ENCODE data around the gene FAM120A. TPM values are rescaled to one million over a fixed set of nuclear protein-coding genes. Genes with fewer than 3 reads are reported as not detected.
A peak's percentile ranks its signal among the peaks of the same experiment; 100 is the strongest.

Gene FAM120A
- total RNA-seq, 1 donor from 2014 or later: 109 TPM

DNA sequence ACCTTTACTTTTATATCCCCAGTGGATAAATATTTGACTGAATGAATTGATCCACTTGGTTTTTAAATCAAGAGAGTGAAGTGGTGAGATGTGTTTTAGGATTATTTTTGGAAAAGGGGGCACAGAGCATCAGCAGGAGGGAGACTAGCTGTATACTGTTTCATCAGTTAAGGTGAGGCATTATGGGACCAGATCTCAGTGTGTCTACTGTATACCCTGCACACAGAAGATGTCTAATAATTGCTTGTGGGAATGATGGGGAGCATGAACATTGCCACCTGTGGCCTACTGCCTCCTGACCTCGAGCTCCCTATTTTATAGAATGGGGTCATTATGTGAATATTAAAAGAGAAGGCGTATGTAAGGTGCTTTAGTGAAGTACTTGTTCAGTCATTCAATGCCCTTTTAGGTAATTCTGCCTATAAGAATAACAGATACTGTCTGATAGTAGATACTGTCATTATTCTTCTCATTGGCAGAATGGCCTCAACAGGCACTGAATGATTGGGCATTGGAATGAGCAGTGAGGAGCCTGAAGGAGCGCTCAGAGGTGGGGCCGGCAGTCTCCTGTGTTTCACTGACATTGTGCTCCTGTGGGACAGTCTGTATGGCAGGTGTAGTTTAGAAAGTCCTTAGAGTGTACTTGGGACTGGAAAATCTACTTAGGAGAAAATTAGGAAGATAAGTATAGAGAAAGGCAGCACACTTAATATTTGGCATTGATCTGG, 49.2 kb downstream of the FAM120A start:
- intact Hi-C loops (cut with DNase I): no loop called here
- H3K27ac ChIP-seq: peak overlapping the region; percentile 81
- no peaks in the 10 kb centered on the region for H3K27me3 ChIP-seq

DNA sequence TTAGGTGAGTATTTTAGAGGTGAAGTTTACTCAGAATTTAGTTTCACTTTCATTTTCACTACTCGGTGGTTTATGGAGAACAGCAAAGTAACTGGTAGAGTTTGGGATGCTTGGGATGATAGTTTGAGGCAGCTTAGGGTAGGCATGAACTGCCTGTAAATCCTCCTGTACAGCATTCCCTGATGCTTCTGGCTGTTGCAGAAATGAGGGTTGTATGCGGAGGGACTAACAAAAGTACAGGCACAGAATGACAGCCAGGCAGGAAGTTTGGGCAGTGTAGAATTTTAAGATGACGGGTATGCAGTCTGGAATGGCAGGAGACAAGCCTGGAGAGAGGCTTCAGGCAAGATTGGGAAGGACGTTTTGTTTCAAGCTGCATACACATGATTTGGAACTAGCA, 49.9 kb downstream of the FAM120A start:
- intact Hi-C loops (cut with DNase I): no loop called here
- Histone ChIP-seq H3K4me1 (peaks cover 22% of the 10 kb centered on the region), H3K9me3 (no peaks in the 10 kb centered on the region), H3K4me3 (peak overlapping the region; percentile 42), H3K36me3 (peaks cover 50% of the 10 kb centered on the region), H3K27ac (peak overlapping the region; percentile 81), H3K27me3 (no peaks in the 10 kb centered on the region)
- peak; percentile 19 for ATAC-seq
- TF ChIP-seq, protein P1, sequence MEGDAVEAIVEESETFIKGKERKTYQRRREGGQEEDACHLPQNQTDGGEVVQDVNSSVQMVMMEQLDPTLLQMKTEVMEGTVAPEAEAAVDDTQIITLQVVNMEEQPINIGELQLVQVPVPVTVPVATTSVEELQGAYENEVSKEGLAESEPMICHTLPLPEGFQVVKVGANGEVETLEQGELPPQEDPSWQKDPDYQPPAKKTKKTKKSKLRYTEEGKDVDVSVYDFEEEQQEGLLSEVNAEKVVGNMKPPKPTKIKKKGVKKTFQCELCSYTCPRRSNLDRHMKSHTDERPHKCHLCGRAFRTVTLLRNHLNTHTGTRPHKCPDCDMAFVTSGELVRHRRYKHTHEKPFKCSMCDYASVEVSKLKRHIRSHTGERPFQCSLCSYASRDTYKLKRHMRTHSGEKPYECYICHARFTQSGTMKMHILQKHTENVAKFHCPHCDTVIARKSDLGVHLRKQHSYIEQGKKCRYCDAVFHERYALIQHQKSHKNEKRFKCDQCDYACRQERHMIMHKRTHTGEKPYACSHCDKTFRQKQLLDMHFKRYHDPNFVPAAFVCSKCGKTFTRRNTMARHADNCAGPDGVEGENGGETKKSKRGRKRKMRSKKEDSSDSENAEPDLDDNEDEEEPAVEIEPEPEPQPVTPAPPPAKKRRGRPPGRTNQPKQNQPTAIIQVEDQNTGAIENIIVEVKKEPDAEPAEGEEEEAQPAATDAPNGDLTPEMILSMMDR (IDR thresholded peaks at IDR 0.05): no peak
- DNase-seq: no peak

More for the DNA sequence above, 49.2 kb downstream of the FAM120A start:
- Histone ChIP-seq H3K4me1 (peaks cover 22% of the 10 kb centered on the region), H3K36me3 (peaks cover 53% of the 10 kb centered on the region), H3K4me3 (peak overlapping the region; percentile 42), H3K9me3 (no peaks in the 10 kb centered on the region)
- TF ChIP-seq, protein P1 (IDR thresholded peaks at IDR 0.05): no peak
- ATAC-seq (peak; percentile 24), DNase-seq (peak; percentile 29)

DNA sequence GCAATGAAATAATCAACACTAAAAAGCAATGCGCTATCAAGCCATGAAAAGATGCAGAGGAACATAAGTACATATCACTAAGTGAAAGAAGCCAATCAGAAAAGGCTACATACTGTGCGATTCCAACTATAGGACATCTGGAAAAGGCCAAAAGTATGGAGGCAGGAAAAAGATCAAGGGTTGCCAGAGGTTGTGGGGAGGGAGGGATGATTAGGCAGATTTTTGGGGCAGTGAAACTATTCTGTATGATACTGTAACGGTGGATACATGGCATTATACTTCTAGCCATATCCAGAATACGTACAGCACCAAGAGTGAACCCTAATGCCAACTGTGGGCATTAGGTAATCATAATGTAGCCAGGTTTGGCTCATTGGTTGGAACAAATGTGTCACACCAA, 51.9 kb downstream of the FAM120A start:
- Histone ChIP-seq H3K36me3 (peaks cover 31% of the 10 kb centered on the region), H3K9me3 (no peaks in the 10 kb centered on the region), H3K4me3 (no peak overlapping the region), H3K4me1 (peaks cover 27% of the 10 kb centered on the region), H3K27ac (no peak overlapping the region), H3K27me3 (no peaks in the 10 kb centered on the region)
- intact Hi-C loops (cut with DNase I): no loop called here
- ATAC-seq (no peak), DNase-seq (no peak)
- TF ChIP-seq, protein P1 (IDR thresholded peaks at IDR 0.05): no peak

DNA sequence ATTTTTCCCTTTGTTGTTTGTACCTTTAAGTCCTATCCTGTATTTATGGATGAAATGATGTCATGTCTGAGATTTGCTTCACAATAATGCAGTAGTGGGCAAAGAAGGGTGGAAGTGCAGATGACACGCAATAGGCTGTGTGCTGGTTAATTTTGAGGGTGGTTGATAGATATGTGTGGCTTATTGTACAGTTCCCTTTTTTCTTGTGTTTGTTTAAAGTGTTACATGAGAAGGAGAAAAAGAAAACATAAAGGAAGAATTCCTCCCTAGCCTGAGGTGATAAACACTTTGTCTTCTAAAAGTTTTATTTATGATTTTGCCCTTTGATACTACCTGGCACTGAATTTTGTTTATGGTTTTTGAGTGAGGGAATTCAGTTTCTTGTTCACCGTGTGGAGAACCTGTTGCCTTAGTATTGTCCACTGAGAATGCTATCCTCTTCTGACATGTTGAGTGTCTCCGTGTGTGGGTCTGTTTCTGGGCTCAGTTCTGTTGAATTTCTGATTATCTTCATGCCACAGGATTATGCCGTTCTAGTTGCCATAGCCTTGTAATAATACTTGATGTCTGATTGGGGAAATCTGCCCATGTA, 54.2 kb downstream of the FAM120A start:
- TF ChIP-seq, protein P1 (IDR thresholded peaks at IDR 0.05): no peak
- Histone ChIP-seq H3K27me3 (no peaks in the 10 kb centered on the region), H3K9me3 (no peaks in the 10 kb centered on the region), H3K36me3 (peaks cover 9% of the 10 kb centered on the region), H3K4me3 (no peak overlapping the region), H3K4me1 (peaks cover 30% of the 10 kb centered on the region), H3K27ac (peak overlapping the region; percentile 38)
- intact Hi-C loops (cut with DNase I): no loop called here
- DNase-seq: no peak
- ATAC-seq: peak; percentile 64

GRCh38 chr9:93507768-93508167, 56.3 kb downstream of the FAM120A start:
- no peak for ATAC-seq
- no peak overlapping the region for H3K4me3 ChIP-seq
- TF ChIP-seq, protein P1 (IDR thresholded peaks at IDR 0.05): no peak
- intact Hi-C loops (cut with DNase I): no loop called here
- no peaks in the 10 kb centered on the region for H3K9me3 ChIP-seq
- peaks cover 6% of the 10 kb centered on the region for H3K36me3 ChIP-seq
- H3K4me1 ChIP-seq: peaks cover 26% of the 10 kb centered on the region
- no peak overlapping the region for H3K27ac ChIP-seq
- DNase-seq: no peak
- H3K27me3 ChIP-seq: no peaks in the 10 kb centered on the region

Data from upper lobe of right lung (tissue), 1 donor.